A549 (cell line): ENCODE measurements around the gene KIF1A. TPM values are rescaled to one million over a fixed set of nuclear protein-coding genes. Genes with fewer than 3 reads are reported as not detected.

Experiments
- ATAC-seq, 2 experiments: fragments of 200-7000 bp in 1 of 2; fragments of >200 bp in 1 of 2; cut with Nextera tagmentation in 1 of 2; cut with Tn5 transposase in 1 of 2; 3 replicates each; pipeline versions ENCODE4 v1.8.0 to v1.9.1; 2018 to 2020; ENCODE audit warnings: mild to moderate bottlenecking in 1 of 2, moderate library complexity in 1 of 2
- CTCF ChIA-PET: fragments of 300-600 bp; sonication (Branson Sonifier 250); formaldehyde crosslinking; extraction: SDS; loops from one replicate; lab custom pipeline; 2021; ENCODE audit warnings: antibody characterized with exemption, inconsistent platforms; lab: Yijun Ruan, JAX
- POLR2A ChIA-PET: fragments of 350-600 bp; formaldehyde crosslinking; extraction: SDS; loops from one replicate; lab custom pipeline; 2021; ENCODE audit warnings: antibody characterized with exemption, inconsistent platforms; lab: Yijun Ruan, JAX
- DNase-seq, 2 experiments: peaks; one replicate each; pipeline versions ENCODE4 v3.0.0 to v3.0.0-alpha.2; 2011 to 2016; ENCODE audit warnings: low read depth in 1 of 2, low spot score in 1 of 2
- FAIRE-seq: peaks from 2 replicates; lab custom pipeline; 2011; peaks lifted over from hg19 to GRCh38; lab: Jason Lieb, UNC
- H3K27ac ChIP-seq, 2 experiments: fragments of >200 bp; sonication (Bioruptor Twin); formaldehyde crosslinking; 3 replicates each; pipeline ENCODE4 v1.5.1; 2016 to 2017
- H3K4me1 ChIP-seq: fragments of >200 bp; sonication (Bioruptor Twin); formaldehyde crosslinking; 3 replicates; pipeline ENCODE4 v1.6.1; 2016
- H3K4me2 ChIP-seq: fragments of >200 bp; sonication (Bioruptor Twin); formaldehyde crosslinking; 3 replicates; pipeline ENCODE4 v1.6.1; 2016
- H3K4me3 ChIP-seq: fragments of >200 bp; sonication (Bioruptor Twin); formaldehyde crosslinking; 3 replicates; pipeline ENCODE4 v1.5.1; 2016
- H3K9me3 ChIP-seq: fragments of >200 bp; sonication (Bioruptor Twin); formaldehyde crosslinking; 3 replicates; pipeline ENCODE4 v1.6.1; 2016
- ATOH8 ChIP-seq: fragments of 250-450 bp; sonication (Bioruptor Pico); IDR thresholded peaks from 2 replicates; pipeline ENCODE4 v1.5.0; 2020; ENCODE audit warnings: low read depth, mild to moderate bottlenecking, moderate library complexity
- CBX2 ChIP-seq: fragments of 200-600 bp; sonication (generic); IDR thresholded peaks from 2 replicates; pipeline ENCODE4 v1.6.1; 2016; ENCODE audit warnings: low read depth, mild to moderate bottlenecking, borderline replicate concordance
- CBX8 ChIP-seq: fragments of 200-600 bp; sonication (generic); IDR thresholded peaks from 2 replicates; pipeline ENCODE4 v1.6.1; 2016
- CEBPB ChIP-seq, 2 experiments: fragments of >200 bp in 1 of 2; sonication (Bioruptor Twin) in 1 of 2; formaldehyde crosslinking in 1 of 2; IDR thresholded peaks; 2 replicates each; pipeline ENCODE4 v1.6.1; 2012 to 2016
- CHD2 ChIP-seq: fragments of 150-350 bp; IDR thresholded peaks from 2 replicates; pipeline ENCODE4 v1.6.1; 2014; ENCODE audit warnings: low read length; ENCODE audit not compliant: partially characterized antibody
- EP300 ChIP-seq, 2 experiments: fragments of >200 bp; sonication (Bioruptor Twin); formaldehyde crosslinking; IDR thresholded peaks; 2 replicates in 1 of 2; 3 replicates in 1 of 2; pipeline ENCODE4 v1.6.1; 2016 to 2017
- FOSB ChIP-seq: fragments of 250-450 bp; sonication (Bioruptor Pico); IDR thresholded peaks from 2 replicates; pipeline ENCODE4 v1.5.0; 2020; ENCODE audit warnings: mild to moderate bottlenecking, moderate library complexity
- GATA3 ChIP-seq: IDR thresholded peaks from 2 replicates; pipeline ENCODE4 v1.6.1; 2012; ENCODE audit warnings: borderline replicate concordance
- HEYL ChIP-seq: fragments of 250-450 bp; sonication (Bioruptor Pico); IDR thresholded peaks from 2 replicates; pipeline ENCODE4 v1.8.0; 2021; ENCODE audit warnings: mild to moderate bottlenecking, moderate library complexity
- HOXA7 ChIP-seq: fragments of 250-450 bp; sonication (Bioruptor Pico); IDR thresholded peaks from 2 replicates; pipeline ENCODE4 v1.5.0; 2020; ENCODE audit warnings: mild to moderate bottlenecking, moderate library complexity
- JUN ChIP-seq, 2 experiments: fragments of >200 bp; sonication (Bioruptor Twin); formaldehyde crosslinking; IDR thresholded peaks; 2 replicates in 1 of 2; 3 replicates in 1 of 2; pipeline ENCODE4 v1.6.1; 2016 to 2017
- KDM5A ChIP-seq: fragments of 200-600 bp; sonication (generic); IDR thresholded peaks from 2 replicates; pipeline ENCODE4 v1.6.1; 2016; ENCODE audit warnings: antibody characterized with exemption, mild to moderate bottlenecking
- MAX ChIP-seq: IDR thresholded peaks from 2 replicates; pipeline ENCODE4 v1.6.1; 2012
- MYC ChIP-seq: IDR thresholded peaks from 2 replicates; pipeline ENCODE4 v1.6.1; 2012; ENCODE audit warnings: mild to moderate bottlenecking, inconsistent platforms, low read length, improper control_type of control experiment, borderline replicate concordance
- POLR2AphosphoS2 ChIP-seq: conservative IDR thresholded peaks from 2 replicates; pipeline ENCODE4 v1.6.1; 2012; ENCODE audit warnings: low read length, improper control_type of control experiment, inconsistent platforms
- RCOR1 ChIP-seq: fragments of 150-350 bp; IDR thresholded peaks from 2 replicates; pipeline ENCODE4 v1.6.1; 2014; ENCODE audit warnings: antibody characterized with exemption, low read length, low read depth
- SMC3 ChIP-seq: fragments of >200 bp; sonication (Bioruptor Twin); formaldehyde crosslinking; IDR thresholded peaks from 3 replicates; pipeline ENCODE4 v1.6.1; 2018; ENCODE audit warnings: inconsistent platforms
- TP53 ChIP-seq: fragments of 250-450 bp; sonication (Bioruptor Pico); IDR thresholded peaks from 2 replicates; pipeline ENCODE4 v1.5.0; 2021; ENCODE audit warnings: mild to moderate bottlenecking, moderate library complexity
- USF2 ChIP-seq: fragments of 450-650 bp; IDR thresholded peaks from 2 replicates; pipeline ENCODE4 v1.6.1; 2014; ENCODE audit warnings: antibody characterized with exemption
- ZNF302 ChIP-seq: fragments of 250-450 bp; sonication (Bioruptor Pico); IDR thresholded peaks from 2 replicates; pipeline ENCODE4 v1.9.0; 2021; ENCODE audit warnings: inconsistent platforms, mild to moderate bottlenecking, moderate library complexity
- ZSCAN20 ChIP-seq: fragments of 250-450 bp; sonication (Bioruptor Pico); IDR thresholded peaks from 2 replicates; pipeline ENCODE4 v1.8.0; 2022; ENCODE audit warnings: mild to moderate bottlenecking, moderate library complexity
- WGBS: methylation state at CpG from one replicate; pipeline ENCODE4 v1.1.6; 2017; ENCODE audit errors: missing lambda C conversion rate; 5-methylcytosine and 5-hydroxymethylcytosine counted together
- polyA plus RNA-seq, 4 experiments: library from polyadenylated mRNA; depleted of rRNA in 3 of 4; stranded (reverse); fragments of >200 nt; fragmentation: RNase III in 1 of 4; extraction: RNeasy Plus Mini Kit Qiagen cat#74134 plus additional on column Dnase treatment in 1 of 4; gene quantifications; 2 replicates in 3 of 4; 3 replicates in 1 of 4; pipeline ENCODE4 v1.2.3, GENCODE V29; 2011 to 2017
- TF ChIP-seq, protein P1 (sequence below): fragments of 250-450 bp; sonication (Bioruptor Pico); IDR thresholded peaks from 2 replicates; pipeline ENCODE4 v1.5.0; 2021; ENCODE audit warnings: mild to moderate bottlenecking, moderate library complexity, borderline replicate concordance
- TF ChIP-seq, protein P2 (sequence below): IDR thresholded peaks from 2 replicates; pipeline ENCODE4 v1.6.1; 2012

KIF1A gene
- polyA plus RNA-seq, 2 of the 4 experiments (the other 2 are of a cell fraction): 0.28 to 0.50 TPM

DNA sequence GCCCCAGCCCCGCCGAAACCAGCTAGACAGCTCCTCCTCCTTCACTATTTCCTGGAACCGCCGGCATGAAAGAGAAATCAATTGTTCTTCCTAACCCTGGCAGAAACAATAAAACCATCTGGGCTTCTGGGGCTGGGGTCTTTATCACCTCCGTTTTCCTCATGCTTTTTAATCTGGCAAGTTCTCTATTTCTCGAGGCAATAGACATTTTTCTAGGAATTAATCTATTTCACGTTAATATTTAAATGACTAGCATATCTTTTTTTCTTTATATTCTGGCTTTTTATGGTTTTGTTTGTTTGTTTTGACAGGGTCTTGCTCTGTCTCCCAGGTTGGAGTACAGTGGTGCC is 1.4 kb upstream of the KIF1A start:
- Histone ChIP-seq H3K4me1 (peaks cover 22% of the 10 kb centered on the region), H3K4me2 (peak overlapping the region; percentile 100), H3K4me3 (peak overlapping the region; percentile 58; the same call in 2 of the 3 replicates), H3K27ac (no peak overlapping the region), H3K9me3 (peaks cover 15% of the 10 kb centered on the region)
- no peak for DNase-seq
- WGBS: 15% methylated on average over 7 of the region's 7 CpGs
- ATAC-seq: no peak
- FAIRE-seq: no peak
- ChIA-PET CTCF (interaction anchor here (1.2 to 1.6 kb wide), 2 partner anchors 19 to 30 kb away, joined by 6 to 7 read pairs; no protein-coding TSS in a partner anchor), POLR2A (no interaction called here)
- TF ChIP-seq GATA3 (no peak), FOSB (no peak), ZSCAN20 (CRISPR knock-in tag) (no peak), CEBPB (IDR thresholded peaks at IDR 0.05) (no peak), SMC3 (no peak), ZNF302 (no peak), CBX8 (no peak), JUN (IDR thresholded peaks at IDR 0.05) (no peak), EP300 (IDR thresholded peaks at IDR 0.05) (no peak), CHD2 (no peak), ATOH8 (CRISPR knock-in tag) (no peak), POLR2AphosphoS2 (no peak), CBX2 (no peak), TP53 (CRISPR knock-in tag) (no peak), HEYL (CRISPR knock-in tag) (no peak), MAX (no peak)
- TF ChIP-seq, protein P1, sequence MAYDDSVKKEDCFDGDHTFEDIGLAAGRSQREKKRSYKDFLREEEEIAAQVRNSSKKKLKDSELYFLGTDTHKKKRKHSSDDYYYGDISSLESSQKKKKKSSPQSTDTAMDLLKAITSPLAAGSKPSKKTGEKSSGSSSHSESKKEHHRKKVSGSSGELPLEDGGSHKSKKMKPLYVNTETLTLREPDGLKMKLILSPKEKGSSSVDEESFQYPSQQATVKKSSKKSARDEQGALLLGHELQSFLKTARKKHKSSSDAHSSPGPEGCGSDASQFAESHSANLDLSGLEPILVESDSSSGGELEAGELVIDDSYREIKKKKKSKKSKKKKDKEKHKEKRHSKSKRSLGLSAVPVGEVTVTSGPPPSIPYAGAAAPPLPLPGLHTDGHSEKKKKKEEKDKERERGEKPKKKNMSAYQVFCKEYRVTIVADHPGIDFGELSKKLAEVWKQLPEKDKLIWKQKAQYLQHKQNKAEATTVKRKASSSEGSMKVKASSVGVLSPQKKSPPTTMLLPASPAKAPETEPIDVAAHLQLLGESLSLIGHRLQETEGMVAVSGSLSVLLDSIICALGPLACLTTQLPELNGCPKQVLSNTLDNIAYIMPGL (CRISPR knock-in tag): no peak
- TF ChIP-seq, protein P2, sequence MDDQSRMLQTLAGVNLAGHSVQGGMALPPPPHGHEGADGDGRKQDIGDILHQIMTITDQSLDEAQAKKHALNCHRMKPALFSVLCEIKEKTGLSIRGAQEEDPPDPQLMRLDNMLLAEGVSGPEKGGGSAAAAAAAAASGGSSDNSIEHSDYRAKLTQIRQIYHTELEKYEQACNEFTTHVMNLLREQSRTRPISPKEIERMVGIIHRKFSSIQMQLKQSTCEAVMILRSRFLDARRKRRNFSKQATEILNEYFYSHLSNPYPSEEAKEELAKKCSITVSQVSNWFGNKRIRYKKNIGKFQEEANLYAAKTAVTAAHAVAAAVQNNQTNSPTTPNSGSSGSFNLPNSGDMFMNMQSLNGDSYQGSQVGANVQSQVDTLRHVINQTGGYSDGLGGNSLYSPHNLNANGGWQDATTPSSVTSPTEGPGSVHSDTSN: no peak

GRCh38 chr2:240820607-240821428 is 799 bp upstream of the KIF1A start:
- peak; percentile 44 to 50 for DNase-seq
- Histone ChIP-seq H3K4me1 (peaks cover 22% of the 10 kb centered on the region), H3K9me3 (peaks cover 15% of the 10 kb centered on the region), H3K4me2 (peak overlapping the region; percentile 100), H3K4me3 (peak overlapping the region; percentile 58), H3K27ac (peak overlapping the region; percentile 29 to 66; a peak in 5 of 6 replicates)
- POLR2A ChIA-PET: no interaction called here
- no peak for TF ChIP-seq RCOR1
- no peak for TF ChIP-seq USF2
- no peak for TF ChIP-seq HOXA7 (CRISPR knock-in tag)
- no peak for TF ChIP-seq KDM5A
- no peak for TF ChIP-seq MYC
- CTCF ChIA-PET: interaction anchor here (1.2 to 1.6 kb wide), 2 partner anchors 20 to 31 kb away, joined by 6 to 7 read pairs; no protein-coding TSS in a partner anchor
- ATAC-seq: peak; percentile 49 to 84; a peak in 5 of 6 replicates
- 2% methylated on average over 9 of the region's 64 CpGs for WGBS
- no peak for FAIRE-seq
